HG02970 (cell line): ENCODE results near the gene PDXK.
"Not testable (repeated sequence)": the region's sequence is repeated elsewhere in the genome, so short reads cannot be mapped to it uniquely, and the experiment has no call there.

ENCODE experiments used
- ATAC-seq: cut with Tn5 transposase; IDR thresholded peaks from one replicate; pipeline ENCODE4 v1.9.1; 2021; ENCODE audit warnings: mild to moderate bottlenecking, moderate library complexity, moderate number of reproducible peaks; ENCODE audit not compliant: unreplicated experiment, low FRiP score

PDXK gene

GRCh38 chr21:43718872-43719747, at the start of gene PDXK:
TSS of gene PDXK (plus strand) at chr21:43719129. CDS start at chr21:43719295, 166 bp downstream.
- ATAC-seq, result peak; percentile 65

- no peak for ATAC-seq
These were observed 48.9 kb upstream of the PDXK start for GRCh38 chr21:43669828-43670605.

GRCh38 chr21:43675871-43676270, 43.1 kb upstream of the PDXK start:
- no peak for ATAC-seq

DNA sequence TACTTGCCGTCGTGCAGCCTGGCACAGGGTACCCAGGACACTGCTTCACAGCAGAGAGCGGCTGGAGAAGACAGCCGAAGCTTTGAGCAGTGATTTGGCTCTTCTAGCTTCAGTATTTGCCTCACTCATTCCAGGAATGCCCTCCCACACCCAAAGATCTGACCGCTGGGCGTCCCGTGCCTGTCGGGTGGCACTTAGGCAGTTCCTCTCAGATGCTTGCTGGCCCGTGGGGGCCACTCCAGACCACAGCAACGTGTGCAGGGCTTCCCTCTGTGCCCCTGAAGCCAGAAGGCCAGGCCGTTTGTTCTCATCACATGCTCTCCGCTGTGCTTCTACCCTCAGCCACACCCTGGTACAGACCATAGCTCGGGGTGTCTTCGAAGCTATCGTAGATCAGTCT, 42.5 kb upstream of the PDXK start:
- no peak for ATAC-seq

- no peak for ATAC-seq
These were observed 39.0 kb upstream of the PDXK start for GRCh38 chr21:43679951-43680350.

GRCh38 chr21:43680421-43680820, 38.5 kb upstream of the PDXK start:
- not testable (repeated sequence) for ATAC-seq

DNA sequence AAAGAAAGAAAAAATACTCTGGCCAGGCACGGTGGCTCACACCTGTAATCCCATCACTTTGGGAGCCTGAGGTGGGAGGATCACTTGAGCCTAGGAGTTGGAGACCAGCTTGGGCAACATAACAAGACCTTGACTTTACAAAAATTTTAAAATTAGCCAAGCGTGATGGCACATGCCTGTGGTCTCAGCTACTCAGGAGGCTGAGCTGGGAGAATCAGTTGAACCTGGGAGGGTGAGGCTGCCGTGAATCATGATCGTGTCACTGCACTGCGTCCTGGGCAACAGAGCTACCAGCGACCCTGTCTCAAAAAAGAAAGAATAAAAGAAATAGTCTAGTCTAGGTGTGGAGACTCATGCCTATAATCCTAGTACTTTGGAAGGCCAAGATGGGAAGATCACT, 37.3 kb upstream of the PDXK start:
- ATAC-seq, result no peak

GRCh38 chr21:43684424-43684823, 34.5 kb upstream of the PDXK start:
- no peak for ATAC-seq

- ATAC-seq, result no peak
These were observed 31.9 kb upstream of the PDXK start for GRCh38 chr21:43686811-43687565.

GRCh38 chr21:43687566-43688399, 31.1 kb upstream of the PDXK start:
- ATAC-seq, result no peak

GRCh38 chr21:43688906-43689305, 30.0 kb upstream of the PDXK start:
- ATAC-seq, result no peak

DNA sequence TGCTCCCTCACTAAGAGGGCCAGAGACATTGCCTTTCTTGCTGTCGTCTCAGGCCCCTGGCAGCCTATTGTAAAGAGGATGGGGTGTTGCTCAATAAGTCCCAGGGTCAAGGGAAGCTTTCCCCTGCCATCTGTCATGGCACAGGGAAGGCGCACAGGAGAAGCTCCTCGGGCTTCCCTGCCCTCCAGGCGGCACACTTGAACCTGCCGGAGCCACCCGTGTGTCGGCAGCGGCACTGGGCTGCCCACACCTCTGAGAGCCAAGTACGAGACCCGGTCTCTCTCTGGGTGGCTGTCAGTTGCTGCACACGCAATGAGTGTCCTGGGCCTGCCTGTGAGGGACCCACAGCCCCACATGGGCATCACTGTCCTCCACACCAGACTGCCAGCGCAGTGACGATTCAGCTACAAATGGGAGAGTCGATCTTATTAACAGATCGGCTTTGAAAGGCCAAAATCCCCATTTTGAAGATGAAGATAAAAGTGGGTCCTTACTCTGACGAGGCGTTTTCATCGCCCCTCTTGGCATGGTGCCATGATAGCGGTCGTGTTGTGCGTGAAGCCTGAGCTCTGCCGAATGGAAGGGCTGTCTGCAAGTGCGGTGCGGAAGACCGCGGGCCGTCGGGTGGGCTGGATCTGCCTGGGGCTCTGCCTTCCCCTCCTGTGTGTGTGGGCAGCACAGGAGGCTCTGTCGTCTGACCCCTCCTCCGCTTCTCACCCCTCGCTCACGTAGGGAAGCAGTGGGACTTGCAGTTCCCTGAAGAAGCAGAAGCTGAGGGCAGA, 29.2 kb upstream of the PDXK start:
- ATAC-seq, result no peak

DNA sequence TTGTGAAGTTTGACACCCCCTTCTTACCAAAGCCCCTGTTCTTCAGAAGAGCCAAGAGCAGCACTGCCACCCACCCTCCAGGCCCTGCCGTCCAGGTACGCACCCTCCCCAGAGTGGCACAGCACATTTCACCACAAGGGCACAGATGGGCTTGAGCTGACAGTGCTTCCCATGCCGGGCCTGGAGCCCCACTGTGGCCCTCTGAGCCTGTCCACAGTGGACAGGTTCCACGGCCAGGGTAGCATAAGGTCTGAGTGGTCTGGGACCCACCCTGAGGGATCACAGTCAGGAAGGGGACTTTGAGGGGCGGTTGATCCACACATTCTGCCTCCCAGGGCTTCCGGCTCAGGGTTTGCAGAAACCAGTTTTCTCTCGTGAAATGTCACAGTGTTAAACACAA, 28.6 kb upstream of the PDXK start:
- ATAC-seq, result no peak

GRCh38 chr21:43691086-43691795, 27.7 kb upstream of the PDXK start:
- no peak for ATAC-seq

GRCh38 chr21:43691801-43692200, 27.1 kb upstream of the PDXK start:
- no peak for ATAC-seq

DNA sequence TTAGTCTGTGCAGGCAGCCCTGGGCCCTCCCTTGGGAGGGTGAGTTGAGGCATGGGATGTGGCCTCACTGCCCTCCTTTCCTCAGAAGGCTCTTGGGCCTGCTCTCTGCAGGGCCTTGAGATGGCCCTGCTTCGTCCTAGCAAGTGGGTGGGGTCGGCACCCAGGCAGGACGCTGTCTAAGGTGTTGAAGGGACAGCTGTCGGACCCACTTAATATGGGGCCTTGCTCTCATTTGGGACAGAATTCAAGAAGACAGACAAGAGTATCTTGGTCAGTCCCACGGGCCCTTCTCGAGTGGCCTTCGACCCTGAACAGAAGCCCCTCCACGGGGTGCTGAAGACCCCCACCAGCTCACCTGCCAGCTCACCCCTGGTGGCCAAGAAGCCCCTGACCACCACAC, 26.0 kb upstream of the PDXK start:
- no peak for ATAC-seq

DNA sequence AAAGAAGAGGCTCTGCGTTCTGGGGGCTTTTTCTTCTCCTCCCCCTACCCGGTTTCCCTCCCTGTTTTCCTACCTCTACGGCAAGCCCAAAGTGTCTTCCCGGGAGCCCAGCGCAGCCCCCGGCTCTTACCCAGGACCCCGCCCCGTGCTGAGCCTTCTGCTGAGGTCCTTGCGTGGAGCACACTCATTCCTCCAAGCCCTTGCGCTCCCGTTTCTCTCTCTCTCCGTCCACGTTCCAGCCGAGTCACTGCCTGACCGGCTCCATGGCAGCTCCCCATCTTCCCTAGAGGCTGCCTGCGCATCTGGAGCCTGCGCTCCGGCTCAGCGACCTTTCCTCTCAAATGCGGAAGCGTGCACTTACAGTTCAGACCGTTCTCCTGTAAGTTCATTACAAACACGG, 24.9 kb upstream of the PDXK start:
- no peak for ATAC-seq

GRCh38 chr21:43694437-43695079, 24.4 kb upstream of the PDXK start:
- no peak for ATAC-seq
